GM12865 (cell line): ENCODE data around the gene PLXNA2.

Experiments
- DNase-seq: peaks from one replicate; pipeline ENCODE4 v3.0.0; 2010; ENCODE audit warnings: low read depth
- H3K4me3 ChIP-seq: 2 replicates; pipeline ENCODE4 v1.5.1; 2011; ENCODE audit warnings: mild to moderate bottlenecking, low read depth, low read length, control low read depth
- TF ChIP-seq, protein P1 (sequence below): IDR thresholded peaks from 2 replicates; pipeline ENCODE4 v1.5.1; 2011; ENCODE audit warnings: low read length, control low read depth, low read depth, inconsistent platforms; ENCODE audit not compliant: insufficient read depth; ENCODE audit errors: missing control alignments

PLXNA2 gene

DNA sequence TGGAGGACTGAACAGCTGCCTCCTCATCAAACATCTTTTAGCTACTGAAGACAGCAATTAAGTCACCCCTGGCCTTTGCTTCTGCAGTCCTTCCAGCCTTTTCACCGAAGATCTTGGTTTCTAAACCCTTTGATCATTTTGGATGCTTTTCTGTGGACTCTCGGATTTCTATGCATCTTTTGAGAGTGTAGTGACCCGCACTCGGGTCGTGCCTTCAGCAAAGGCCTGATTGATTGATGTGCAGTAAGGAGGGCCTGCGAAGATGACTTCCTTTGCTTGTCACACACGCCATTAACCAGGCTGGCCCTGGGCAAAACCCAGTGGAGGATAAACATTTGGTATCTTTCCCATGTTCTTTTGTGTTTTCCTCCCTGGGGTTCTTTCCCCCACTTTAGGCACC lies 175.8 kb downstream of the PLXNA2 start:
- DNase-seq: no peak
- TF ChIP-seq, protein P1, sequence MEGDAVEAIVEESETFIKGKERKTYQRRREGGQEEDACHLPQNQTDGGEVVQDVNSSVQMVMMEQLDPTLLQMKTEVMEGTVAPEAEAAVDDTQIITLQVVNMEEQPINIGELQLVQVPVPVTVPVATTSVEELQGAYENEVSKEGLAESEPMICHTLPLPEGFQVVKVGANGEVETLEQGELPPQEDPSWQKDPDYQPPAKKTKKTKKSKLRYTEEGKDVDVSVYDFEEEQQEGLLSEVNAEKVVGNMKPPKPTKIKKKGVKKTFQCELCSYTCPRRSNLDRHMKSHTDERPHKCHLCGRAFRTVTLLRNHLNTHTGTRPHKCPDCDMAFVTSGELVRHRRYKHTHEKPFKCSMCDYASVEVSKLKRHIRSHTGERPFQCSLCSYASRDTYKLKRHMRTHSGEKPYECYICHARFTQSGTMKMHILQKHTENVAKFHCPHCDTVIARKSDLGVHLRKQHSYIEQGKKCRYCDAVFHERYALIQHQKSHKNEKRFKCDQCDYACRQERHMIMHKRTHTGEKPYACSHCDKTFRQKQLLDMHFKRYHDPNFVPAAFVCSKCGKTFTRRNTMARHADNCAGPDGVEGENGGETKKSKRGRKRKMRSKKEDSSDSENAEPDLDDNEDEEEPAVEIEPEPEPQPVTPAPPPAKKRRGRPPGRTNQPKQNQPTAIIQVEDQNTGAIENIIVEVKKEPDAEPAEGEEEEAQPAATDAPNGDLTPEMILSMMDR: no peak
- no peak overlapping the region for H3K4me3 ChIP-seq

DNA sequence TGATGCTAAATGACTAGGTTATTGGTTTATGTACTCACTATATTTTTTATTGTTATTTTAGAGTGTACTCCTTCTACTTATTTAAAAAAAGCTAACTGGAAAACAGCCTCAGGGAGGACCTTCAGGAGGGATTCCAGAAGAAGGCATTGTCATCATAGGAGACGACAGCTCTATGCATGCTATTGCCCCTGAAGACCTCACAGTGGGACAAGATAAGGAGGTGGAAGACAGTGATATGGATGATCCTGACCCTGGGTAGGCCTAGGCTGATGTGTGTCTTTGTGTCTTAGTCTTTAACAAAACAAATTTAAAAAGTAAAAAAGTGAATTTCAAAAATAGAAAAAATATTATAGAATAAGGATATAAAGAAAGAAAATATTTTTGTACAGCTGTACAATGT lies 177.6 kb downstream of the PLXNA2 start:
- DNase-seq: no peak
- no peak overlapping the region for H3K4me3 ChIP-seq
- TF ChIP-seq, protein P1: no peak

DNA sequence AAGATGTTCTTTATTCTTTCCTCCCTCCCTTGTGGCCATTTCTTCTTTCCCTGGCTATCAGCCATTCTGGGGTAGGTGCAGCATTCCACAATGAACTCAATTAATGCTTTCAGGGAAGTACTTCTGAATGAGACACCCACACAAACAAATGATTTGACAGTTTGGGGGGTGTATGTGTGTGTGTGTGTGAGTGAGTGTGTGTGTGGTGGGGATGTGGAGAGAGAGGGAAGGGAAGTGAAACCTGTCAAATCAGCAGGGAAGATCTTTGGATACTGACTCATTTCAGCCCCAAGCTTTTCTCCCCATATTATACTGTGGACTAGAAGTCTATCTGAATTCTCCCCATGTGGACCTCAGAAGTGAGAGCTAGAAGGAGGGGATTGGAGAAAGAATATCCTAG lies 178.3 kb downstream of the PLXNA2 start:
- no peak overlapping the region for H3K4me3 ChIP-seq
- peak; percentile 9 for DNase-seq
- TF ChIP-seq, protein P1: no peak

DNA sequence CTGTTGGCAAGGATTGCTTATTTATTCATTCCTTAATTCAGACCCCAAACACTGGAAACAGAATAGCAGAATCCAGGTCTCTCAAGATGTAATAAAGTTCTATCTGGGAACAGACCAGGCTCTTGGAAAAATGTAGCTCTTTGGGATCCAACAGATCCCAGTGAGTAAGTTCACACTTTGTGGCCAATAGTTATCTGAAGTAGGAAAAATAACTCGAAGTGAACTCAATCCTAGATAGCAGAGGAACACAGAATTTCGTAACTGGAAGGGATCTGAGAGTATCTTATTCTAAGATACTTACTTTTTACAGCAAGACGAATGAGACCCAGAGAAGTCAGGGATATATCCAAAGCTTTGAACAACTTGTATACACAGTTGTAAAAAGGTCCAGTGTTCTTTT lies 182.6 kb downstream of the PLXNA2 start:
- DNase-seq: no peak
- TF ChIP-seq, protein P1: no peak

DNA sequence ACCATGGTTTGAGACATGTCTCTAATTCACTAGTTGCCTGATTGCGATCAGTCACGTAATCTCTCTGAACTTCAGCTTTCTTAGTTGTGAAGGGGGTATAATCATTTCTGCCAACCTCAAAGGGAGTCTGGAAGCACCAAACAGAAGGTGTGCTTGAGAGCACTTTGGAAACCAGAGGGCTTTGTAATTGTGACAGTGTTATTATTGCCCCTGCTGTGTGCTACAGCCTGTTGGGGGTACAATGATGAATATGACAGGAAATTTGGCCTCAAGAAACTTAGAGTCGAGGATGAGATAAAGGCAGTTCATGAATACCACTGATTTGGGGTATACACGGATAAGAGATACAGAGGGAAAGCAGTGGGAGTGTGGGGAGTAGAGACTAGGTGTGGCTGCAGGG lies 183.1 kb downstream of the PLXNA2 start:
- H3K4me3 ChIP-seq: no peak overlapping the region
- no peak for DNase-seq
- TF ChIP-seq, protein P1: no peak

More for the DNA sequence above, 182.6 kb downstream of the PLXNA2 start:
- no peak overlapping the region for H3K4me3 ChIP-seq

DNA sequence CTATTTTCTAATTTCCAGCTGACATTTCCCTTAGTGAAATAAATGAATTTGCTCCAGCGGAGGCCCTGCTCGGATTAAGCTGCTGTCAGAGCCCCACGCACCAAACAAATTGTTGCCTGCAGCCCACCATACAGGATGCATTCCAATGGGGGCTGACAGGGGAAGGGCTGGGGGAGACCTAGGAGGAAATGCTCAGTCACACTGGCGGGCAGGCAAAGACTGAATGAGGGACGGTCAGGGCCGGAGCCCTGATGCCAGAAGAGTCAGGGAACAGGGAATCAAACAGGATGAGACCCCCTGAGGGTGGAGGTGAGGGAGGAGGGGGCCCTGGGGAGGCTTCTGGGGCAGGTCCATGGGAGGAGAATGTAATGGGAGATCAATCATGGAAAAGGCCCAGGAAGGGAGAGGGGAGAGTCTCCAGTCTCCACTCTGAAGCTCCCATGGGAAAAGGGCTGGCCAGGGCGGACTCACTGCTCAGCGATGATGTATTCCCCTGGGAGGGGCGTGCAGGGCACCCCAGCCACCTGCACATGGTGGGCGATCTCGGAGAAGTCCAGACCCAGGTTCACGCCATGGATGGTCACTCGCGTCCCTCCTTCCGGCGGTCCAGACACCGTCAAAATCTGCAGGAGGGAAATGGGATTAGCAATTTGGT lies 183.8 kb downstream of the PLXNA2 start:
- DNase-seq: no peak
- no peak overlapping the region for H3K4me3 ChIP-seq
- TF ChIP-seq, protein P1: no peak

DNA sequence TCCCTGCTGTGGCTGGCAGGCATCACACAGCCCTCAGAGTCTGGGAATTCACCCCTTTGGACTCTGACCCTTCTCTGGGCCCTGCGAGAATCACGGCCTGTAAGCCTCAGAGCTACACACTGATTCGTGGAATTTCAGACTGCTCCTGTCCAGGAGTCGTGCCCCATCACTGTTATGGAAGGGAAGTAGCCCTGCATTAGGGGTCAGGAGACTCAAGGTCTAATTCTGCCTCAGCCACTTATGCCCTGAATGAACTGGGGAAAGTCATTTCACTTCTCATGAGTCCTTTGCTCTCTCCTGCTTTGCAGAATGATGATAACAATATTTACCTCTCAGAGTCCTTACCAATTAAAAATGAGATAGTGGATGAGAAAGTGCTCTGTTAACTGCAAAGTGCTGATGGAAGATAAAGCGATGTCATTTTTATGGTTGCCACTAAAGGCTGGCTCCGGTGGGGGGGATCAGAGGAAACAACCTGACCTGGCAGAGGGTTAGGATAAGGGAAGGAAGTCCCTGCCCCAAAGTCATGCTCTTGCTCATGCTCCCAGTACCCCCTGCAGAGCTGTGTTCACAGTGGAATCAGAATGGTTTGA lies 184.7 kb downstream of the PLXNA2 start:
- no peak for DNase-seq
- TF ChIP-seq, protein P1: no peak
- H3K4me3 ChIP-seq: no peak overlapping the region
